ENCODE results near the gene MCCC2. TPM values are rescaled to one million over a fixed set of nuclear protein-coding genes. Genes with fewer than 3 reads are reported as not detected.

Gene MCCC2
- total RNA-seq, 1 experiment from 2014 or later, result 46.7 TPM

DNA sequence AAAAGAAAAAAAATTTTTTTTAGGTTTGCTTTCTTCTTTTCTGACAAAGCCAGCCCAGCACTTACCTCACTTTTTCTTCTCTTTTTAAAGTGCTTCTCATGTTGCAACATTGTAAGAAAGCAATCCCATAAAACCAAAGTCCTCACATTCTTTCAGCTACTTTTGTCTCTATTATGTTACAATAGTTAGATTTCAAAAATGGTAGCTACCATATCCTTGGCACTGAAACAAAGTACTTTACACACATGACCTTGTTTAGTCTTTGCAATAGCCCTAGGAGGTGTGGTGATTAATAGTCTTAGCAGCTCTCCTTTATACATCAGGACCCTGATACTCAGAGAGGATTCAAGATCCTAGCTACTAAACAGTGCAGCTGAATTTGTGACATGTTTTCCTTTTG lies 108.5 kb downstream of the MCCC2 start:
- no peak overlapping the region for H3K27ac ChIP-seq (ENCODE audit: low read depth, low read length, poor library complexity, severe bottlenecking)
- CTCF ChIA-PET, result no interaction called here
- no peaks in the 10 kb centered on the region for H3K36me3 ChIP-seq (ENCODE audit: insufficient read depth, low read length, poor library complexity, severe bottlenecking)
- intact Hi-C loops (cut with micrococcal nuclease; ENCODE audit: unreplicated experiment), result no loop called here
- TF ChIP-seq, protein P1, sequence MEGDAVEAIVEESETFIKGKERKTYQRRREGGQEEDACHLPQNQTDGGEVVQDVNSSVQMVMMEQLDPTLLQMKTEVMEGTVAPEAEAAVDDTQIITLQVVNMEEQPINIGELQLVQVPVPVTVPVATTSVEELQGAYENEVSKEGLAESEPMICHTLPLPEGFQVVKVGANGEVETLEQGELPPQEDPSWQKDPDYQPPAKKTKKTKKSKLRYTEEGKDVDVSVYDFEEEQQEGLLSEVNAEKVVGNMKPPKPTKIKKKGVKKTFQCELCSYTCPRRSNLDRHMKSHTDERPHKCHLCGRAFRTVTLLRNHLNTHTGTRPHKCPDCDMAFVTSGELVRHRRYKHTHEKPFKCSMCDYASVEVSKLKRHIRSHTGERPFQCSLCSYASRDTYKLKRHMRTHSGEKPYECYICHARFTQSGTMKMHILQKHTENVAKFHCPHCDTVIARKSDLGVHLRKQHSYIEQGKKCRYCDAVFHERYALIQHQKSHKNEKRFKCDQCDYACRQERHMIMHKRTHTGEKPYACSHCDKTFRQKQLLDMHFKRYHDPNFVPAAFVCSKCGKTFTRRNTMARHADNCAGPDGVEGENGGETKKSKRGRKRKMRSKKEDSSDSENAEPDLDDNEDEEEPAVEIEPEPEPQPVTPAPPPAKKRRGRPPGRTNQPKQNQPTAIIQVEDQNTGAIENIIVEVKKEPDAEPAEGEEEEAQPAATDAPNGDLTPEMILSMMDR (conservative IDR thresholded peaks at IDR 0.05; ENCODE audit: low read depth, low read length), result no peak
- TF ChIP-seq EZH2 (IDR thresholded peaks at IDR 0.05; ENCODE audit: borderline replicate concordance, low read depth, low read length, poor library complexity, severe bottlenecking), result no peak
- POLR2A ChIA-PET (ENCODE audit: low non-redundant PET), result interaction anchor here (0.5 kb wide), 1 partner anchor 122 kb away, joined by 4 read pairs; no protein-coding TSS in a partner anchor
- peaks cover 37% of the 10 kb centered on the region for H3K4me1 ChIP-seq (ENCODE audit: insufficient read depth, low read length, poor library complexity, severe bottlenecking)
- no peak for DNase-seq (ENCODE audit: low spot score)
- H3K9me3 ChIP-seq (ENCODE audit: low read depth, low read length, poor library complexity, severe bottlenecking), result no peaks in the 10 kb centered on the region
- no peaks in the 10 kb centered on the region for H3K27me3 ChIP-seq (replicated peaks; ENCODE audit: insufficient read depth, low read depth, low read length, poor library complexity)
- BruUV-seq (replicated peaks), result no TSS peak
- no peak overlapping the region for H3K4me3 ChIP-seq (ENCODE audit: low read depth, low read length, poor library complexity, severe bottlenecking)

DNA sequence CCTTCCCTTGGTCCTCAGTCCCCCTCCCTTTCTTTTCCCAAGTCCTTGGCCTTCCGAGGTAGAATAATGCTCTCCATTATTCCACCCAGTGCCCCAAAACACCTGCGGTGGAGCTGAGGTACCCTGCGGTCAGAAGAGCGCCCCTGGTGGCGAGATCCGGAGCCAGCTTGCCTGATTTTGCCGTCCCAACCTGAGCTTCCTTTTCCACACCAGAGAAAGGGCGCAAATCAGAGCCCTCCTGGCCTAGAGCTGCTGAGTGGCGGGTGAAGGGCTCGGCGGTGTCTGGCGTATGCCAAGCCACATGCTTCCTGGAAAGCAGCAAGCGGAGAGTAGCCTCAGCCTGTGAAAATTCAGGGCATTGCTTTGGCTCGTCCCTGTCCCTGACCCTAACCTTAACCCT lies 110.8 kb downstream of the MCCC2 start:
- no peak overlapping the region for H3K27ac ChIP-seq (ENCODE audit: low read depth, low read length, poor library complexity, severe bottlenecking)
- H3K4me1 ChIP-seq (ENCODE audit: insufficient read depth, low read length, poor library complexity, severe bottlenecking), result peaks cover 35% of the 10 kb centered on the region
- no peak for DNase-seq (ENCODE audit: low spot score)
- CTCF ChIA-PET, result no interaction called here
- no peaks in the 10 kb centered on the region for H3K27me3 ChIP-seq (replicated peaks; ENCODE audit: insufficient read depth, low read depth, low read length, poor library complexity)
- no peak for TF ChIP-seq EZH2 (IDR thresholded peaks at IDR 0.05; ENCODE audit: borderline replicate concordance, low read depth, low read length, poor library complexity, severe bottlenecking)
- TF ChIP-seq, protein P1 (conservative IDR thresholded peaks at IDR 0.05; ENCODE audit: low read depth, low read length), result peak; percentile 49
- no TSS peak for BruUV-seq (replicated peaks)
- intact Hi-C loops (cut with micrococcal nuclease; ENCODE audit: unreplicated experiment), result no loop called here
- POLR2A ChIA-PET (ENCODE audit: low non-redundant PET), result no interaction called here
- no peaks in the 10 kb centered on the region for H3K9me3 ChIP-seq (ENCODE audit: low read depth, low read length, poor library complexity, severe bottlenecking)
- no peak overlapping the region for H3K4me3 ChIP-seq (ENCODE audit: low read depth, low read length, poor library complexity, severe bottlenecking)
- no peaks in the 10 kb centered on the region for H3K36me3 ChIP-seq (ENCODE audit: insufficient read depth, low read length, poor library complexity, severe bottlenecking)

DNA sequence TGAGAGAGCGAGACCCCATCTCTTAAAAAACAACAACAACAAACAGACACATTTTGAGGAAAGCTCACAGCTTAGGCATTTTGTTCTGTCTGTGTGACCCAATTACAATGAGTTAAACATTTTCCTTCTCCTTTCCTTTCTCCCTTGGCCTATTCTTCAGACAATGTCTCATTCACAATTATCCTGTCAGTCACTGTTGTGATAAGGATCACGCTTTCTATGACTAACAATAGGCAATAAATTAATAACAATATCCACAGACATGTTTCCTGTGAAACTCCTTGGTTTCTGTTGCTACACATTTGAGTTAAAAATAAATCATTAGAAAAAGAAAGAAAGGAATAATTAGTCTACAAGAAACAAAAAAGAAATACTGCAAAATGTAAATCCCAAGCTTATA lies 112.1 kb downstream of the MCCC2 start:
- no peaks in the 10 kb centered on the region for H3K27me3 ChIP-seq (replicated peaks; ENCODE audit: insufficient read depth, low read depth, low read length, poor library complexity)
- ChIA-PET POLR2A (ENCODE audit: low non-redundant PET) (no interaction called here), CTCF (no interaction called here)
- H3K36me3 ChIP-seq (ENCODE audit: insufficient read depth, low read length, poor library complexity, severe bottlenecking), result no peaks in the 10 kb centered on the region
- H3K4me3 ChIP-seq (ENCODE audit: low read depth, low read length, poor library complexity, severe bottlenecking), result no peak overlapping the region
- intact Hi-C loops (cut with micrococcal nuclease; ENCODE audit: unreplicated experiment), result no loop called here
- peaks cover 22% of the 10 kb centered on the region for H3K4me1 ChIP-seq (ENCODE audit: insufficient read depth, low read length, poor library complexity, severe bottlenecking)
- TF ChIP-seq, protein P1 (conservative IDR thresholded peaks at IDR 0.05; ENCODE audit: low read depth, low read length), result no peak
- TF ChIP-seq EZH2 (IDR thresholded peaks at IDR 0.05; ENCODE audit: borderline replicate concordance, low read depth, low read length, poor library complexity, severe bottlenecking), result no peak
- DNase-seq (ENCODE audit: low spot score), result no peak
- BruUV-seq (replicated peaks), result no TSS peak
- no peak overlapping the region for H3K27ac ChIP-seq (ENCODE audit: low read depth, low read length, poor library complexity, severe bottlenecking)
- H3K9me3 ChIP-seq (ENCODE audit: low read depth, low read length, poor library complexity, severe bottlenecking), result no peaks in the 10 kb centered on the region

Data from A673 (cell line).